ENCODE measurements around the gene ALDH1L1.

The ALDH1L1 gene

DNA sequence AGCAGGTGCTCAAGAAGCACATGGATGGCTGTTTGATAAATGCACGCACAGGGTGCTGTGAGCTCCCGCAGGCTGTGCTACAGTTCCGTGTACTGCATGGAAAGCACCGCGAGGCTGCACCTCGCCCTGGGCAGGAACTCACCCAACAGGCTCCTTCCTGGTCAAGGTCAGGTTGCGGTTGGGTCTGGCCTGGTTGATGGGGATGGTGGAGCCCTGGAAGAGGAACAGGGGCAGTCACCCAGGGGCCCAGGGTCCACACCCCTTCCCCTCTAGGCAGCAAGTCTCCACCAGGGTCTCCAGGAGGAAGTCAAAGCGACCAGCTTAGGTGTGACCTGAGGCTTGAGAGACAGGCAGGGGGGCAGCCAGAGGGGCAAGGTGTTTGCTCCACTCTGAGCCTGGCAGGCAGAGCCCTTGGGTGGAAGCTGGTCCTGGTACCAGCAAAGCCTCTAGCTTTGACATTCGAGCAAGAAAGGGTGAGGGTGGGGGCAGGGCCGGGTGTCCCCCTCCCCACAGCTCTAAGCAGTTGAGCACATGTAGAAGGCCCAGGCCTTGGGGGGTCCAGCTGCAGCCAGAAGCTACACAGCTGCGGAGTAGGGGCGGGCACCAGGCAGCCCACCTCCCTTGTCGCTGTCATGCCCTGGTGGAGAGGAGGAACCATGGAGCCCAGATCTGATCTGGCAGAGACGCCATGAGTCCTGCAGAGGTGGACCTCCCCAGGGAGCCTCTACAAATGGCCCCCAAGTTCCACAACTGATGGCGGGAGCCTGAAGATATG, 50.1 kb downstream of the ALDH1L1 start:
- TF ChIP-seq, protein P1, sequence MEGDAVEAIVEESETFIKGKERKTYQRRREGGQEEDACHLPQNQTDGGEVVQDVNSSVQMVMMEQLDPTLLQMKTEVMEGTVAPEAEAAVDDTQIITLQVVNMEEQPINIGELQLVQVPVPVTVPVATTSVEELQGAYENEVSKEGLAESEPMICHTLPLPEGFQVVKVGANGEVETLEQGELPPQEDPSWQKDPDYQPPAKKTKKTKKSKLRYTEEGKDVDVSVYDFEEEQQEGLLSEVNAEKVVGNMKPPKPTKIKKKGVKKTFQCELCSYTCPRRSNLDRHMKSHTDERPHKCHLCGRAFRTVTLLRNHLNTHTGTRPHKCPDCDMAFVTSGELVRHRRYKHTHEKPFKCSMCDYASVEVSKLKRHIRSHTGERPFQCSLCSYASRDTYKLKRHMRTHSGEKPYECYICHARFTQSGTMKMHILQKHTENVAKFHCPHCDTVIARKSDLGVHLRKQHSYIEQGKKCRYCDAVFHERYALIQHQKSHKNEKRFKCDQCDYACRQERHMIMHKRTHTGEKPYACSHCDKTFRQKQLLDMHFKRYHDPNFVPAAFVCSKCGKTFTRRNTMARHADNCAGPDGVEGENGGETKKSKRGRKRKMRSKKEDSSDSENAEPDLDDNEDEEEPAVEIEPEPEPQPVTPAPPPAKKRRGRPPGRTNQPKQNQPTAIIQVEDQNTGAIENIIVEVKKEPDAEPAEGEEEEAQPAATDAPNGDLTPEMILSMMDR (IDR thresholded peaks at IDR 0.05; ENCODE audit: low read length) = no peak
- TF ChIP-seq EZH2 (optimal IDR thresholded peaks at IDR 0.05; ENCODE audit: low read depth, low read length) (no peak), EZH2phosphoT487 (IDR thresholded peaks at IDR 0.05; ENCODE audit: low read length) (no peak)
- Histone ChIP-seq H3K27ac (ENCODE audit: low read length) (no peak overlapping the region), H3K9ac (ENCODE audit: low read length) (no peak overlapping the region), H3K79me2 (ENCODE audit: low read length) (no peaks in the 10 kb centered on the region), H3K9me3 (replicated peaks; ENCODE audit: insufficient read depth, low read length) (no peaks in the 10 kb centered on the region), H3K36me3 (replicated peaks; ENCODE audit: insufficient read depth, low read length) (no peaks in the 10 kb centered on the region), H4K20me1 (ENCODE audit: insufficient read depth, low read length) (no peaks in the 10 kb centered on the region), H3K4me1 (ENCODE audit: low read length) (no peaks in the 10 kb centered on the region), H2AFZ (ENCODE audit: low read length) (no peak overlapping the region), H3K4me2 (ENCODE audit: low read depth, low read length) (no peak overlapping the region), H3K9me2 (replicated peaks; ENCODE audit: insufficient read depth, low read length) (no peaks in the 10 kb centered on the region), H3K27me3 (replicated peaks; ENCODE audit: insufficient read depth, low read length) (peaks cover 5% of the 10 kb centered on the region; the same call in 1 of the 2 replicates), H3K4me3 (ENCODE audit: low read length) (no peak overlapping the region), H3F3A (ENCODE audit: insufficient read depth, low read length) (no peaks in the 10 kb centered on the region)
- DNase-seq = no peak

DNA sequence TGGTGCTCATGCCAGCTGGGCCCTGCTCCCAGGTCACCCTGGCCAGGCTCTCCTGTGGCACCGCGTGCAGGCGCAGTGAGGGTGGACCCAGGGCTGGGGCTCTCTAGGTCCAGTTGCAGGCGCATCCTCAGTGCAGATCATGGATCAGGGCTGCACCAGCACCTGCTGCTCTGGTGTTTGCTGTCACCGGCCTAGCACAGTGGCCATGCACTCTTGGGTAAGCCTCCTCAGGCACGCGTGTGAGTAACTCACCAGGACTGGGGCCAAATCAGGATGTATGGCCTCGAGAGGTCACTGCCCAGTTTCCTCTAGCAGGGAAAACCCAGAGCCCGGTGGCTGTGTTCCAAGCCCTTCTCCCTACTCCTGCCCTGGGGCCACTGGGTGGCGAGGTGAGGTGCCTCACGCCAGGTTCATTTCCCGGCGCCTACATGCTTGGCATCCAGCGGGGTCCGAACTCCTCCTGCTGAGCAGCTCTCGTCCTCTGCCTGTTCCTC, 50.9 kb downstream of the ALDH1L1 start:
- Histone ChIP-seq H3K36me3 (replicated peaks; ENCODE audit: insufficient read depth, low read length) (no peaks in the 10 kb centered on the region), H3K9ac (ENCODE audit: low read length) (no peak overlapping the region), H3K9me2 (replicated peaks; ENCODE audit: insufficient read depth, low read length) (no peaks in the 10 kb centered on the region), H3K27ac (ENCODE audit: low read length) (no peak overlapping the region), H3K27me3 (replicated peaks; ENCODE audit: insufficient read depth, low read length) (peaks cover 5% of the 10 kb centered on the region; the same call in 1 of the 2 replicates), H3K9me3 (replicated peaks; ENCODE audit: insufficient read depth, low read length) (no peaks in the 10 kb centered on the region), H2AFZ (ENCODE audit: low read length) (no peak overlapping the region), H4K20me1 (ENCODE audit: insufficient read depth, low read length) (no peaks in the 10 kb centered on the region), H3F3A (ENCODE audit: insufficient read depth, low read length) (no peaks in the 10 kb centered on the region), H3K79me2 (ENCODE audit: low read length) (no peaks in the 10 kb centered on the region), H3K4me2 (ENCODE audit: low read depth, low read length) (no peak overlapping the region), H3K4me1 (ENCODE audit: low read length) (no peaks in the 10 kb centered on the region), H3K4me3 (ENCODE audit: low read length) (no peak overlapping the region)
- TF ChIP-seq EZH2 (optimal IDR thresholded peaks at IDR 0.05; ENCODE audit: low read depth, low read length) (no peak), EZH2phosphoT487 (IDR thresholded peaks at IDR 0.05; ENCODE audit: low read length) (no peak)
- TF ChIP-seq, protein P1 (IDR thresholded peaks at IDR 0.05; ENCODE audit: low read length) = no peak
- no peak for DNase-seq

DNA sequence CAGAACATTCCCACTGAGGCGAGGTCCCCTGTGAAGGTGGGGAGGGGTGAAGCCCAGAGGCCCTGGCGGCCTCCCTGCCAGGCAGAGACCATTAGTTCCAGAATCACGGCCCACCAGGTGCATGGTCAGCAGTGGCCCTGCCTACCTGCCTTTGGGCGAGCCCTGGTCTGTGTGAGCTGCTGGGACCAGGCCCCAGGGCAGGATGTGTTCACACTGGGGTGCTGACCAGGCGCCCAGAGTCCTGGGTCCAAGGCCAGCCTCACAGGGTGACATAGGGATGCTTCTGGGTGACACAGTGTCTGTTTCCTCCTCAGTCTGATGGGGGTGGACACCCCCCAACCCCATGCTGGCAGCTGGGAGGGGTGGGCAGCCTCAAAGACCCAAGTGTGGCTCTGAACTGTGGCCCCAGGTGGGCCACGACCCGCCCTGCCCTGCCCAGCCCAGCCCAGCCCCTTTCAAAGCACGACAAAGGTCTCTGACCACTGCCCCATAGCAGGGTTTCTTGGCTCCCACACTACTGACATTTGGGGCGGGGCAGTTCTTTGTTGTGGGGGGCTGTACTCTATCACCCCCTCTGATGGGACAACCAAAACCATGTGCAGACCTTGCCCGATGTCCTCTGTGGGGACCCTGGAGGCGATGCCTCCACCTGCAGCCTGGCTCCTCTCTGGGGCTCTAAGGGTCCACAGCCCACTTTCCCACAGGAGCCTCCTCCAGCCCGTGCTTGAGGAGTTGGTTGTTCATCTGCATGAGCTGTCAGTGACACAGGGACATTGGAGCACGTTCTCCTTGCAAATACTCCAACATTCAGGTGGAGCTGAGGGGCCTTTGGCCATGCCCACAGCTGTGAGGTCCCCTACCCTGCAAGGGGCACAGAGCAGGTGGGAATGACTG, 51.6 kb downstream of the ALDH1L1 start:
- Histone ChIP-seq H4K20me1 (ENCODE audit: insufficient read depth, low read length) (no peaks in the 10 kb centered on the region), H3K9me2 (replicated peaks; ENCODE audit: insufficient read depth, low read length) (no peaks in the 10 kb centered on the region), H3K27me3 (replicated peaks; ENCODE audit: insufficient read depth, low read length) (peaks cover 5% of the 10 kb centered on the region; the same call in 1 of the 2 replicates), H3K27ac (ENCODE audit: low read length) (no peak overlapping the region), H3K9ac (ENCODE audit: low read length) (no peak overlapping the region), H3K4me3 (ENCODE audit: low read length) (no peak overlapping the region), H3K4me2 (ENCODE audit: low read depth, low read length) (no peak overlapping the region), H3F3A (ENCODE audit: insufficient read depth, low read length) (no peaks in the 10 kb centered on the region), H3K9me3 (replicated peaks; ENCODE audit: insufficient read depth, low read length) (no peaks in the 10 kb centered on the region), H2AFZ (ENCODE audit: low read length) (no peak overlapping the region), H3K4me1 (ENCODE audit: low read length) (no peaks in the 10 kb centered on the region), H3K79me2 (ENCODE audit: low read length) (no peaks in the 10 kb centered on the region), H3K36me3 (replicated peaks; ENCODE audit: insufficient read depth, low read length) (no peaks in the 10 kb centered on the region)
- TF ChIP-seq EZH2 (optimal IDR thresholded peaks at IDR 0.05; ENCODE audit: low read depth, low read length) = no peak
- no peak for TF ChIP-seq EZH2phosphoT487 (IDR thresholded peaks at IDR 0.05; ENCODE audit: low read length)
- TF ChIP-seq, protein P1 (IDR thresholded peaks at IDR 0.05; ENCODE audit: low read length) = no peak
- DNase-seq = no peak
